Measurements from ENCODE around the gene ABLIM1.

ABLIM1 gene

GRCh38 chr10:114408968-114409444 lies 249.1 kb downstream of the ABLIM1 start:
- no peak for DNase-seq (ENCODE audit: low spot score)

GRCh38 chr10:114408112-114408967 lies 249.7 kb downstream of the ABLIM1 start:
- DNase-seq (ENCODE audit: low spot score): no peak

GRCh38 chr10:114406455-114406854 lies 251.6 kb downstream of the ABLIM1 start:
- DNase-seq (ENCODE audit: low spot score): no peak

DNA sequence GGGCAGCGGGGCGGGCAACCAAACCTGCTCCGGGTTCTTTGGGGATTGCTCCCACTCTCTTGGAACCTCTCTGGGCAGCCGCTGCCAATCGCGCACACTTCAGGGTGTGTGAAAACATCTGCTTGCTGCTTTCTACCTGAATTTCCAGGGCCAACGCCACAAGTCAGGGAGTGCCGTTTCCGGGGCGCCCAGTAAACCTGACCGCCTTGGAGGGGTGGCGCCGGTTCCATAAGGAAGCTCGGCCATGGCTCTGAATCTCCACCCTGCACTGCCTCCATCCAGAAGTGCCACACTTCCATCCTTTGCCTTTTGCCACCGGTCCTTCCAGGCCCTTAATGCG lies 253.1 kb downstream of the ABLIM1 start:
- no peak for DNase-seq (ENCODE audit: low spot score)

DNA sequence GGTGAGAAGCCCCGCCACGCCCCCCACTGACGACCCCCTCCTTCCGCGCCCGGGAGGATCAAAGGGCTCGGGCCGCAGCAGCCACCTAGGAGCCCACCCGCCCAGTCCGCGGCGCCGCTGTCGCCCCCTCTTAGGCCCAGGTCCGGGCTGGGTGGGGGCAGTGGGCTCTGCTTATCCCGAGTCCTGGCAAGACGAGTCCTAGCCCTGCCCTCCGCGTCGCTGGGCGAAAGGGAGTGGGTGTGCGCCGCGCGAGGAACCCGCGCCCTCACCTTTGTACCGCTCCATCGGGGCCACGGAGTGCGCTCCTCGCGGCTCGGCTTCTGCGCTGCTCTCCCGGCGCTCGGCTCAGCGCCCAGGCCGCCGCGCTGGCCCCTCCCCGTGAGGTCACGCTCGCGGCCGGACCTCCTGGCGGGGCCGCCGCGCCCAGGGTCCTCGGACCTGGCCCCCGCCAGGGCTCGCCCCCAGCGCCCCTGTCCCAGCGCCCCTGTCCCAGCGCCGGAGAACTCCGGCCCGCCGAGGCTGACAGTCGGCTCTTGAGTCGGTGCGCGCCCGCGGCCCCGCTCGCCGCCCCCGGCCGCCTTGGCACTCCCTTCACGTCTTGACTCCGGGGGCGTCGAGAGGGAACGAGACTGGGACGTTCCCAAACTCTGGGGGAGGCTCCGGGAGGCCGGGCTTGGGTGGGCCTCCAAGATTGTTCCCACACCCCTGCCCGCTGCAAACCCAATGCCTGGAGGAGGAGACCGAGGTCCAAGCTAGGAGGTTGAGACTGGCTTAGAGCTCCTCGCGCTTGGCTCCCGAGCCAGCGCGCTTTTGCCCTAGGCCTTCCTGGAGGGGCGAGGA lies 253.7 kb downstream of the ABLIM1 start, which contains the start of gene AFAP1L2:
TSS of gene AFAP1L2 (minus strand) at position 332 of the 840 bp plus-strand sequence. CDS start at position 285, 47 bp downstream.
- DNase-seq (ENCODE audit: low spot score): no peak

GRCh38 chr10:114403541-114404161 lies 254.4 kb downstream of the ABLIM1 start:
- no peak for DNase-seq (ENCODE audit: low spot score)

- DNase-seq (ENCODE audit: low spot score): no peak
These were observed 255.1 kb downstream of the ABLIM1 start for GRCh38 chr10:114402871-114403540.

DNA sequence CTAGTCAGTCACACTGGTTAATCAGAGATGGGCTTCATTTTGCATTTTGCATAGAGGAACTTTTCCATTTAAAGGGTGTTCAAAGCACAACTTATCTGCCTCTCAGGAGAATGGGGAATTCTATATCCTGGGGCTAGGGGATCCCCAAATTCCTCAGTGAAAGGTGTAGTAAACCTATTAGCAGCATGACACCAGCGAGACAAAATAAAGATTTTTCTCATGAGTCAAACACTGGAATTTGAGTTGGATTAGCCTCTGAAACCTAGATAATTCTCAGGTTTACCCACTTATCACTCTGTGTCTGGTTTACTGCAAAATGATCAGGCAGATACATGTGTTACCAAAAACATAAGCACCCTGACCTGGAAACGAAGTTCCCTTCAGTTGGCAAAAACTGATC lies 255.8 kb downstream of the ABLIM1 start:
- DNase-seq (ENCODE audit: low spot score): no peak

DNA sequence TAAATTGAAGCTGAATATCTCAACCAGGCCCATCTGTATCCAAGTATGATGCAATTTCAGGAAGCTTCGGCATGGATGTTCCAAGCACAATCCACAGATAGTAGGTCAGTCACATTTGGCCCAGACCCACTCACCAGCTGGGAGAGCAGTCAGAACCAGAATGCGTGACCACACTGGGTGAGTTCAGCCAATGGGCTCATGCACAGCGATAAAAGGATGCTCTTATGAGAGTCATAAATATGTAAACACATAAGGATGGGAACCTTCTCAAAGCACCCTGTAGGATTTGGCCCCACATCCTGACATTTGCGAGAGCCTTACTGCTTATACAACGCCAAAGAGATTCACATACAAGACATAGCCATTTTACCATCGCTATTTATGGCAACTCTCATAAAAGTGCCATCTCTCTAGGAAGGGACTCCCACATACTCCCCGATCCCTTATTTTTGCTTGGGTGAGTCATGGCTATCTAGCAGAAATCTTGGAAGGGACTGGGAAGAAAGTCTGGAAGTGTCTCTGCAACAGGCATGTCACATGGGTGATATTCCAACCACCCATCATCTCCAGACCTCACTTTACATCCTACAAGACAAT lies 256.8 kb downstream of the ABLIM1 start:
- no peak for DNase-seq (ENCODE audit: low spot score)

DNA sequence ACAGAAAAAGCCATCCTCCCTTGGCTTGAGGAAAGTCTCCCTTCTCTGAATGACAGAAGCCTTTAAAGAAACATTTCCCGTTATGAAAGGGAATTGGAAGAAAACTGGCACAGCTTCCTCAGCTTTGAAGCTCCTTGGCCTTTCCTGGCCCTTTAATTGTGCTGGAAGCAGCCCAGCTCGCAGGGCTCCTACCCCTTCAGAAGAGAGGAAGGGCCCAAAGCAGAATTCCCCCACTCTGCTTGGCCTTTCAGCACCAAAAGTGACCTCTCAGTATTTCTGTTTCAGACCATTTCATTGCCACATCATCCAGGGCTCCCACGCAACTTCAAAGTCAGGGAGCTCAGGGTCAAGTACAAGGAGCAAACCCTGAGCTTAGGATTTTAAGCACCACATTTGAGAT lies 258.0 kb downstream of the ABLIM1 start:
- DNase-seq (ENCODE audit: low spot score): no peak

DNA sequence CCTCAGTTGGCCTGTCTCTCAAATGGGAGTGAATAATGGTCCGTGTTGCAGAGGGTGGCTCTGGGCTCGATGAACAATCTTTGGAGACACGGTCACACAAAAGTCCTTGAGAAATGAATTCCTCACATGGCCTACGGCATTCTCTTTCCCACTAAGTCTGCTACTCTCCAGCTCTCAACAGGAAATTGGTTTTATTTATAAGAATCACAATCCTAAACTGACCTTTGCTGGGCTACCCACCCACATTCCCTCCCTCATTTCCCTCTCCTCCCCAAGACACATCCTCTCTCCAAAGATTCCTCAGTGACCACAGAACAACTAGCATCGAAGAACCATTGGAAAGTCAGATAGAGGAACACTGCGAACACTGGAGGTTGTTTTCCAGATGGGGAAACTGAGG lies 258.5 kb downstream of the ABLIM1 start:
- DNase-seq (ENCODE audit: low spot score): no peak

GRCh38 chr10:114398587-114399331 lies 259.3 kb downstream of the ABLIM1 start:
- DNase-seq (ENCODE audit: low spot score): no peak

GRCh38 chr10:114397651-114398145 lies 260.4 kb downstream of the ABLIM1 start:
- DNase-seq (ENCODE audit: low spot score): no peak

GRCh38 chr10:114396464-114396863 lies 261.6 kb downstream of the ABLIM1 start:
- DNase-seq (ENCODE audit: low spot score): no peak

DNA sequence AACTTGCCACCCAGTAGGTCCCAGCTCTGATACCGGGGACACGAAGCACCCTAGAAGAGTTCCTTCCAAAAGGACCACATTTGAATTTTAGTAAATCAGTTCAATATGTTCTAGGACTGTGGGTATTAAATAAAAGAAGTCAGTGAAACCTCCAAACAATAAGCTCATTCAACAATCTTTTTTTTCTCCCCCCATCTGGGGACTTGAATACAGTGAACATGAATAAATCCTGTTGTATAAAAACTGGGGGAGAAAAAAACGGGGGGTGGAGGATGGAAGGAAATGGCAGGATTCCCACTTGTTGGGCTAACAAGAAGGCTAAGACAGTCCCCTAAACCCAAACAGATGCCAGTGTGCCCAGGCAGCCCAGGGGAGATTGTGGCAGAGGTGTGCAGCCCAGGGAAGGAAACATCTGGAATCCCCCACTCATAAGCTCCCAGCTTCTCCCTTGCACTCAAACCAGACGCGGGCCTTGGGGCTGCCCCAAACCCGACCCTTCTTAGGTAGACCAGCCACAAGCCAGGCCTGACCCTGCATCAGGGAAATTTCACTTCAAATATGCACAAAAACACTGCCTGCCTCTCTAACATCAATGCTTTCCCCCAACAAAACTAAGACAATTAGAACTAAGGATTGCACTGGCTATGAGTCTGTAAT lies 262.6 kb downstream of the ABLIM1 start:
- DNase-seq (ENCODE audit: low spot score): no peak

DNA sequence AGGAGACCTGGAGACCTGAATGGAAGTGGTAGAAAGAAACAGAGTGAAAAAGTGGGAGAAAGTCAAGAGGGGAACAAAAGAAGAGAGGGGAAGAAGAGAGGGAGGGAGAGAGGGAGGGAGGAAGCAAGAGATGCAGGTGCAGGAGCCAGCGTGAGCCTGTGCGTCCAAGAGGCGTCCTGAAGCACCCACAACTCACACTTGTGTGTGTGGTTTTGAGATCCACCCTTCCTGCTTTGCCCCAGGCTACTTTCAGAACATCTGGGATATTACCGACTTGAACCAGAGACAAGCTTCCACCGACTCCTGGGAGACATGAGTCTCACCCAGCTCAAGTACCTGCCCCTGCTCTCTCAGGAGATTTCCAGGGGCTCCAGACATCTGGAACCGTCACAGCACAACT lies 263.5 kb downstream of the ABLIM1 start:
- DNase-seq (ENCODE audit: low spot score): no peak

- no peak for DNase-seq (ENCODE audit: low spot score)
These were observed 264.2 kb downstream of the ABLIM1 start for GRCh38 chr10:114393886-114394285.

GRCh38 chr10:114393482-114393881 lies 264.6 kb downstream of the ABLIM1 start:
- DNase-seq (ENCODE audit: low spot score): no peak

- DNase-seq (ENCODE audit: low spot score): no peak
These were observed 265.8 kb downstream of the ABLIM1 start for GRCh38 chr10:114392112-114392835.
